ENCODE measurements around the gene RALB.

Gene RALB

GRCh38 chr2:120225549-120226065, 27.0 kb upstream of the RALB start:
- no peak for DNase-seq (ENCODE audit: low read depth)
- TF ChIP-seq CTCF (conservative IDR thresholded peaks at IDR 0.05; ENCODE audit: control insufficient read depth, insufficient read depth, low read depth, low read length), result no peak
- H3K4me3 ChIP-seq (ENCODE audit: control insufficient read depth, low read depth, low read length), result no peak overlapping the region

GRCh38 chr2:120226316-120226715, 26.3 kb upstream of the RALB start:
- no peak for DNase-seq (ENCODE audit: low read depth)
- H3K4me3 ChIP-seq (ENCODE audit: control insufficient read depth, low read depth, low read length), result no peak overlapping the region
- TF ChIP-seq CTCF (conservative IDR thresholded peaks at IDR 0.05; ENCODE audit: control insufficient read depth, insufficient read depth, low read depth, low read length), result no peak

GRCh38 chr2:120227111-120227991, 25.3 kb upstream of the RALB start:
- TF ChIP-seq CTCF (conservative IDR thresholded peaks at IDR 0.05; ENCODE audit: control insufficient read depth, insufficient read depth, low read depth, low read length), result no peak
- no peak for DNase-seq (ENCODE audit: low read depth)
- no peak overlapping the region for H3K4me3 ChIP-seq (ENCODE audit: control insufficient read depth, low read depth, low read length)

GRCh38 chr2:120228503-120228902, 24.1 kb upstream of the RALB start:
- no peak for DNase-seq (ENCODE audit: low read depth)
- no peak for TF ChIP-seq CTCF (conservative IDR thresholded peaks at IDR 0.05; ENCODE audit: control insufficient read depth, insufficient read depth, low read depth, low read length)
- no peak overlapping the region for H3K4me3 ChIP-seq (ENCODE audit: control insufficient read depth, low read depth, low read length)

DNA sequence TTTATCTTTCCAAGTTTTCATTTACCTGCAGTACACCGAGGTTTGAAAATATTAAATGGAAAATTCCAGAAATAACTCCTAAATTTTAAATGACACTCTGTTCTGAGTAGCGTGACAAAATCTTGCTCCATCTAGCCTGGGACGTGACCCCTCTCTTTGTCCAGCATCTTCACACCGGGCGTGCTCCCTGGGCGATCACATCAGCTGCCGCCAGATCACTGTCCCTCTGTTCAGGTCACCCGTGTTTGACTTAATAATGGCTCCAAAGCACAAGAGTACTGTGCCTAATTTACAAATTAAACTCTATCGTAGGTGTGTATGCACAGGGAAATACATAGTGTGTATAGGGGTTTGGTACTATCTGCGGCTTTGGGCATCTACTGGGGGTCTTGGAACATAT, 23.3 kb upstream of the RALB start:
- no peak for TF ChIP-seq CTCF (conservative IDR thresholded peaks at IDR 0.05; ENCODE audit: control insufficient read depth, insufficient read depth, low read depth, low read length)

DNA sequence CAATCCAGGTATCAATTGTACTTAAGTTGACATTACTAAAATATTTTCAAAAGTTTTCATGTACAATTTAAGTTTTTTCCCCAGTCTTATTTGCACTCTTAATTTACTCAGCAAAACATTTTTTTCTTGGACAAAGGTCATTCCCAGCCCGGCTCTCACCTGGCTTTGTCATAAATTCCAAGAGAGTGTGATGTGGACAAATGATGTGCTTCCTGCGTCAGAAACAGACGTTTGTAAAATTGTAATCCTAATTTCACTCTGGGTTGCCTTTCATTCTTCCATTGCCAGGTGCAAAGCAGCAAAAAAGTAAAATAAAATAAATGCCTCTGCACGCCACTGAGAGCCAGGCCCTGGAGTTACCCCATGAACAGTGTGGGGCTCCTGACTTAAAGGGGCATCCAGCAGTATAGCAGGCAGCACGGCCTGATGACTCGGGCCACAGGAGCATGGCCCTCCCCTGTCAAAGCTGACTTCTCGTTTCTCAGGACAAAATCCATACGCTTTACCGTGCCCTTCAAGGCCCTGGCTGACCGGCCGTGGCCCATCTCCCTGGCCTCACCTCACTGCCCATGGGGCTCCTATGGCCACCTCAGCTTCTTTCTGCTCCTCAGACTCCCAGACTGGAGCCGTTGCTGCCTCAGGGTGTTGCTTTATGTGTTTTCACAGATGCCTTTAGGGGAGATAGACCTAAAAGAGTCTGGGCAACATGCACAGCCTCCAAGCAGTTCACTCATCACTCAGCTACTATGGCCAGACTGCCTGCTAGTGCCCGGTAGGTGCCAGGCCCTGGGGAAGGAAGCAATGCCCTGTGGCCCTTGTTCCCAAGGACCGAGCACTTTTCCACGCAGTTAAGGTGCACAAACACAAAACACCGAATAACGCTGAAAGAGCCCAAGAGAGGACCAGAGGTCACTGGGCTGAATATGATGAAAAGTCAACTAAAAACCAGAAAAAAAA, 21.9 kb upstream of the RALB start:
- H3K4me3 ChIP-seq (ENCODE audit: control insufficient read depth, low read depth, low read length), result no peak overlapping the region
- no peak for TF ChIP-seq CTCF (conservative IDR thresholded peaks at IDR 0.05; ENCODE audit: control insufficient read depth, insufficient read depth, low read depth, low read length)
- DNase-seq (ENCODE audit: low read depth), result no peak

More for the DNA sequence above, 23.3 kb upstream of the RALB start:
- no peak overlapping the region for H3K4me3 ChIP-seq (ENCODE audit: control insufficient read depth, low read depth, low read length)
- DNase-seq (ENCODE audit: low read depth), result no peak
